Measurements from ENCODE around the gene ADARB1. TPM values are rescaled to one million over a fixed set of nuclear protein-coding genes. Genes with fewer than 3 reads are reported as not detected.

Gene ADARB1
- total and polyA plus RNA-seq, 8 donors: 23.8 to 53.4 (median 30.2) TPM

DNA sequence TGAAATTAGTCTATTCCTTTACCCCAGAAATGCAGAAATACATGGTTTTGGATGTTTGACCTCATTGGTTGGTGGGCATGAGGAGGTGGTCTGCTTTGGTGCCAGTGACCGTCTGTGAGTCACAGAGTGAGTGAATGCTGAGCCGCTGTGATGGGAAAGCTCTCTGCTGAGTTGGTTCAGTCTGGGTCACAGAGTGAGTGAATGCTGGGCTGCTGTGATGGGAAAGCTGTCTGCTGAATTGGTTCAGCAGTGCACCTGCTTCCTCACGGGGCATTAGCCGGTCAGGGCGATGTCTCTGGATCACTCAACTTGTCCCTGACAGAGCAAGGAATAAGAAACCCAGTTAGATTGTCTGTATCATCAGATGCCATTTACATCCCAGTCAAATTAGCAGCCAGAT is 40.8 kb downstream of the ADARB1 start:
- TF ChIP-seq, protein P1, sequence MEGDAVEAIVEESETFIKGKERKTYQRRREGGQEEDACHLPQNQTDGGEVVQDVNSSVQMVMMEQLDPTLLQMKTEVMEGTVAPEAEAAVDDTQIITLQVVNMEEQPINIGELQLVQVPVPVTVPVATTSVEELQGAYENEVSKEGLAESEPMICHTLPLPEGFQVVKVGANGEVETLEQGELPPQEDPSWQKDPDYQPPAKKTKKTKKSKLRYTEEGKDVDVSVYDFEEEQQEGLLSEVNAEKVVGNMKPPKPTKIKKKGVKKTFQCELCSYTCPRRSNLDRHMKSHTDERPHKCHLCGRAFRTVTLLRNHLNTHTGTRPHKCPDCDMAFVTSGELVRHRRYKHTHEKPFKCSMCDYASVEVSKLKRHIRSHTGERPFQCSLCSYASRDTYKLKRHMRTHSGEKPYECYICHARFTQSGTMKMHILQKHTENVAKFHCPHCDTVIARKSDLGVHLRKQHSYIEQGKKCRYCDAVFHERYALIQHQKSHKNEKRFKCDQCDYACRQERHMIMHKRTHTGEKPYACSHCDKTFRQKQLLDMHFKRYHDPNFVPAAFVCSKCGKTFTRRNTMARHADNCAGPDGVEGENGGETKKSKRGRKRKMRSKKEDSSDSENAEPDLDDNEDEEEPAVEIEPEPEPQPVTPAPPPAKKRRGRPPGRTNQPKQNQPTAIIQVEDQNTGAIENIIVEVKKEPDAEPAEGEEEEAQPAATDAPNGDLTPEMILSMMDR (IDR thresholded peaks at IDR 0.05): no peak
- DNase-seq: no peak
- Histone ChIP-seq H3K4me3 (no peak overlapping the region), H3K27ac (no peak overlapping the region), H3K9me3 (no peaks in the 10 kb centered on the region), H3K27me3 (no peaks in the 10 kb centered on the region), H3K36me3 (no peaks in the 10 kb centered on the region), H3K4me1 (peaks cover 0 to 36% of the 10 kb centered on the region in 2 donors)
- intact Hi-C loops (cut with DNase I): no loop called here
- ATAC-seq: no peak

DNA sequence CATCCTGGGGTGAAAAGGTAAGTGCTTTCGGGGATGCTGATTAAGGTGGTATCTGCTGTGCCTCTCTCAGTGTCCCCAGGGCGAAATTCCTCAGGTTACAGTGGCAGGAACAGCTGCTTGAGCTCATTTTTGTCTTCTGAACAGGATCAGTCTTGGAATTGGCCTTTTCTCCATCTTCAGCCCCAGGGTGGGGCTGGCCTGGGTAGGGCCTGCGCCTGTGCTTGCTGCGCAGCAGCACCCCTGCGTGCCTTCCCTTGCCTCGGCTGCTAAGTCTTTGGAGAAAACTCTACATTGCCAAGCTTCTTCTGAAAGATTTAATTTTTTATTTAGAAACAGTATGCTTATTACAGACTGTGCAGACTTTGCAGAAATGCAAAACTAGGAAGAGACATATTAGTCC is 41.7 kb downstream of the ADARB1 start:
- H3K27me3 ChIP-seq: no peaks in the 10 kb centered on the region
- H3K9me3 ChIP-seq: no peaks in the 10 kb centered on the region
- TF ChIP-seq, protein P1 (IDR thresholded peaks at IDR 0.05): no peak
- peaks cover 0 to 26% of the 10 kb centered on the region in 2 donors for H3K4me1 ChIP-seq
- intact Hi-C loops (cut with DNase I): no loop called here
- no peak overlapping the region for H3K27ac ChIP-seq
- no peak for ATAC-seq
- DNase-seq: no peak
- H3K4me3 ChIP-seq: no peak overlapping the region
- H3K36me3 ChIP-seq: no peaks in the 10 kb centered on the region

DNA sequence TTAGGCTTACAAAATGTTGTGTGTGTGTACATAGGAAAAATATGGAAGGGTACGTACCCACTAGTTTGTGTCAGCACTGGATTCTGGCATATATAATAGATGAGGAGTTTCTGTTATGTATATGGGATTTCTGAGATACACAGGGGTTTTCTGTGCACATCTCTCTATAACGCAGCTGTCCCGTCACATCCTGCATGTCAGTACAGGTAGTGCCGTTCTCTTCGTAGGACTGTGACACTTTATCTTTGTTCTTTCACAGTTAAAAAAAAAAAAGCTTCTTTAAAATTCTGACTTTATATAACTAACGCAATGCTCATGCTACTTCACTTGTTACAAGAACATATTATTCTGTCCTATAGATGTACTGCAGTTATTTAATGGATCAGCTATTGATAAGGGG is 42.9 kb downstream of the ADARB1 start:
- intact Hi-C loops (cut with DNase I): no loop called here
- Histone ChIP-seq H3K36me3 (no peaks in the 10 kb centered on the region), H3K4me3 (no peak overlapping the region), H3K27ac (no peak overlapping the region), H3K4me1 (peaks cover 0 to 17% of the 10 kb centered on the region in 2 donors), H3K27me3 (no peaks in the 10 kb centered on the region), H3K9me3 (no peaks in the 10 kb centered on the region)
- TF ChIP-seq, protein P1 (IDR thresholded peaks at IDR 0.05): no peak
- DNase-seq (no peak), ATAC-seq (no peak)

DNA sequence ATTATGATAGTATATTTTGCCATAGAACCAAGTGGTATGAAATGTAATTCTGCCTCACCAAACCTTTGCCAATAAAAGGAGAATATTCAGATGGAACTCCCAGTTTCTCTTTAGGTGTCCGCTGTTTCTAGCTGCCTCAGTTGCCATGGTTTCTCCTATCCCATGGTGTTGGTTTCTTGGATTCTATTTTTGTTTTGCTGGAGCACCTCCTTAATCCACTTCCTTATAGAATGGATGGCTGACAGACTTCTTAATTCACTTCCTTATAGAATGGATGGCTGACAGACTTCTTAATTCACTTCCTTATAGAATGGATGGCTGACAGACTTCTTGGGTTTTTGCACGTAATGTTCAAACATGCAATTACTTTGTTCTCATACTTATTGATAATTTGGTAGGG is 43.7 kb downstream of the ADARB1 start:
- intact Hi-C loops (cut with DNase I): no loop called here
- H3K4me3 ChIP-seq: no peak overlapping the region
- no peaks in the 10 kb centered on the region for H3K36me3 ChIP-seq
- H3K4me1 ChIP-seq: peaks cover 0 to 13% of the 10 kb centered on the region in 2 donors
- no peaks in the 10 kb centered on the region for H3K27me3 ChIP-seq
- no peaks in the 10 kb centered on the region for H3K9me3 ChIP-seq
- no peak overlapping the region for H3K27ac ChIP-seq
- DNase-seq: no peak
- TF ChIP-seq, protein P1 (IDR thresholded peaks at IDR 0.05): no peak
- ATAC-seq: no peak

DNA sequence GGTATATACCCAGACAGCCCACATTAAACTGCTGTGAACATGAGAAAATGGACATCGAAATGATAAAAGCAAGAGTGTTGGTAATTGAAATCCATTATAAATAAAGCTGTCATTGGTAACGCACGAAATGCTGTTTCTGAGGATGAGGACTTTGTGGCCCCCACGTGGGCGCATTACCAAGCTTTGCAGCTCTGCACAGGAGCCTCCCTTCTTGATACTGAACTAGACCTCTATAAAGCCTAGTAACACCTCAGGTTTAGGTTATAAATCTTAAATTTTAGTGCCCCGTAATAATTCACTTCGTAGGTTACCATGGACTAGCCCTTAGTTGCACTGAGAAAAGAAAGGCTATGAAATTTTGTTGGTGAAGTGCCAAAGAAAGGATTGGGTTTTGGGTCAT is 45.4 kb downstream of the ADARB1 start:
- Histone ChIP-seq H3K27ac (no peak overlapping the region), H3K4me3 (no peak overlapping the region), H3K36me3 (no peaks in the 10 kb centered on the region), H3K27me3 (no peaks in the 10 kb centered on the region), H3K4me1 (peaks cover 0 to under 1% of the 10 kb centered on the region in 2 donors), H3K9me3 (no peaks in the 10 kb centered on the region)
- intact Hi-C loops (cut with DNase I): loop anchor here in 1 of 2 donors (10.0 kb wide), 1 partner anchor 165 kb away; no protein-coding TSS in a partner anchor
- DNase-seq (no peak), ATAC-seq (no peak)
- TF ChIP-seq, protein P1 (IDR thresholded peaks at IDR 0.05): no peak

All from left lung (tissue), 10 donors.